ENCODE data around the gene FAM13A.
A peak's percentile ranks its signal among the peaks of the same experiment; 100 is the strongest.

FAM13A gene

GRCh38 chr4:88843067-88843685 is 213.8 kb downstream of the FAM13A start:
- DNase-seq (ENCODE audit: low read depth) = no peak

- no peak for DNase-seq (ENCODE audit: low read depth)
These were observed 215.3 kb downstream of the FAM13A start for GRCh38 chr4:88841635-88842034.

- no peak for DNase-seq (ENCODE audit: low read depth)
These were observed 220.8 kb downstream of the FAM13A start for GRCh38 chr4:88836216-88836615.

GRCh38 chr4:88831031-88831430 is 226.0 kb downstream of the FAM13A start:
- no peak for DNase-seq (ENCODE audit: low read depth)

- no peak for DNase-seq (ENCODE audit: low read depth)
These were observed 226.4 kb downstream of the FAM13A start for GRCh38 chr4:88830598-88830997.

GRCh38 chr4:88828842-88829571 is 228.0 kb downstream of the FAM13A start:
- no peak for DNase-seq (ENCODE audit: low read depth)

- no peak for DNase-seq (ENCODE audit: low read depth)
These were observed 229.5 kb downstream of the FAM13A start for GRCh38 chr4:88827442-88827841.

- DNase-seq (ENCODE audit: low read depth) = no peak
These were observed 230.2 kb downstream of the FAM13A start for GRCh38 chr4:88826771-88827170.

- DNase-seq (ENCODE audit: low read depth) = no peak
These were observed 231.1 kb downstream of the FAM13A start for GRCh38 chr4:88825931-88826330.

GRCh38 chr4:88823058-88823919 is 233.7 kb downstream of the FAM13A start:
- DNase-seq (ENCODE audit: low read depth) = peak; percentile 92

- no peak for DNase-seq (ENCODE audit: low read depth)
These were observed 234.8 kb downstream of the FAM13A start for GRCh38 chr4:88822034-88822789.

GRCh38 chr4:88821522-88821921 is 235.5 kb downstream of the FAM13A start:
- no peak for DNase-seq (ENCODE audit: low read depth)

GRCh38 chr4:88820698-88821415 is 236.1 kb downstream of the FAM13A start:
- DNase-seq (ENCODE audit: low read depth) = no peak

- no peak for DNase-seq (ENCODE audit: low read depth)
These were observed 236.9 kb downstream of the FAM13A start for GRCh38 chr4:88819818-88820697.

GRCh38 chr4:88818631-88819470 is 238.1 kb downstream of the FAM13A start:
- peak; percentile 33 for DNase-seq (ENCODE audit: low read depth)

- DNase-seq (ENCODE audit: low read depth) = no peak
These were observed 239.2 kb downstream of the FAM13A start for GRCh38 chr4:88817740-88818139.

GRCh38 chr4:88816360-88816759 is 240.6 kb downstream of the FAM13A start:
- DNase-seq (ENCODE audit: low read depth) = no peak

GRCh38 chr4:88814043-88814617 is 242.9 kb downstream of the FAM13A start:
- DNase-seq (ENCODE audit: low read depth) = no peak

- no peak for DNase-seq (ENCODE audit: low read depth)
These were observed 244.0 kb downstream of the FAM13A start for GRCh38 chr4:88813013-88813412.
